Erythroblast (primary cell): ENCODE data around the gene RIIAD1.

ENCODE experiments used
- GATA1 ChIP-seq: IDR thresholded peaks from 2 replicates; pipeline ENCODE4 v1.6.1; 2011; ENCODE audit warnings: low read depth, mild to moderate bottlenecking, control low read depth, low read length, moderate library complexity
- POLR2A ChIP-seq: IDR thresholded peaks from 2 replicates; pipeline ENCODE4 v1.6.1; 2011; ENCODE audit warnings: mild to moderate bottlenecking, low read length

DNA sequence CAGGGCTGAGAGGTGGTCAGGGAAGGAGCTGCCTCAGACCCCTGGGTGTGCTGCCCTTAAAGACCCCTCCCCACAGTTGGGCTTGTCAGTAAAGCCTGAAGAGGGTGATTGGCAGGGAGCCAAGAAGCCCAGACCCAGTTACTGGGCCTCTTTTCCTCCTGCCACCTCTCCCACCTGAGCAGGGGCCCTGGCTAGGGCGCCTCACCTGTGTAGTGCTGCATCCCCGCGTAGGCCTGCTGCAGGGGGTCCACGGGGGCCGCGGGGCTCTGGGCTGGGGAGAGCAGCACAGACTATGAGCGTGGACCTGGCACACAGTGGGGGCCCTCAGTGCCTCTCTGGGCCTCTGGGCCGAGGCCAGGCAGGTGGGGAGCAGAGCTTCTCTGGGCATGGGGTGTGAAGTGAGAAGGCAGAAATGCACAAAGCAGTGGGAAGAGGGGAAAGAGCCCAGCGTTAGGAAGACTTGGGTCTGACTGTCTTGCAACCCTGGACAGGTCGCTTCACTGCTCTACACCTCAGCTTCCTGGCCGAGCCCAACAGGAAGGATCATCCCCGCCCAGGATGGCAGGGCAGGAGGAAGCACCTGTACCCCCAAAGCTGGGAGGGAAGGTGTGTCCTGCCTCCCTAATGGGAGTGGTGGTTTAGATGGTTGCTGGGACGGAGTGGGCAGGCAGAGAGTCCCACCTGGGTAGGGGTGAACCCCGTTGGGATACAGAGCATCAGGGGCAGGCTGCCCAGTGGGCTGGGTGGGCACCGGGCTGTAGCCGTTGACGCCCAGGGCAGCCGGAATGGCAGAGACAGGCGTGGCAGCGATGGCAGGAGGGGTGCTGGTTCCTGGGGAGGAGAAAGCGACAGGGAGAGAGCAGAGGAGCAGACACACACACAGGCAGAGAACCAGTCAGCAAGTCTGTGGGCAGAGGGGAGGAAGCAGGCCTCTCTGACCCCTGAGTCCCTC lies 14.6 kb upstream of the RIIAD1 start:
- no peak for TF ChIP-seq POLR2A
- TF ChIP-seq GATA1: no peak
